ENCODE results near the gene BBS9. TPM values are rescaled to one million over a fixed set of nuclear protein-coding genes. Genes with fewer than 3 reads are reported as not detected.

The BBS9 gene
- total RNA-seq, 2 donors from 2014 or later: 14.2 to 23.6 TPM

DNA sequence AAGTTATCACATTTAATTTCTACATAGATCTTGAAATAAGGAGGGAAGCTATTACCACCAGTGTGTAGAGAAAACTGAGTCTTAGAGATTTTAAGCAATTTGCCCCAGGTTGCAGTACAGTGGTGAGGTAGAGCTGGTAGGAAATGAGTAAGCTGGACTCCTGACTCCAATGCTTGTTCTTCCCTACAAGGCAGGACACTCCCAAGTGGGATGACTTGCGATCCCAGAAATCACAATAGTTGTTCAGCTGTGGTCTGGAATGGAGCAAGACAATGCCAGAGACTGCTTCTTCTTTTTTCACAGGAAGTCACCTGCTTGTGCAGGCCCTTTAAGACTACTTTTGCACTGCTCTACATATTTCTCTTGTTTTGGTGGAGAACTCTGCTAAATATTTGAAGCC, 448.8 kb downstream of the BBS9 start:
- H3K4me1 ChIP-seq: no peaks in the 10 kb centered on the region
- DNase-seq (no peak), ATAC-seq (no peak)
- no peaks in the 10 kb centered on the region for H3K36me3 ChIP-seq (replicated peaks in 1 of 2; ENCODE audit: insufficient read depth in 1 of 2, low read depth in 2 of 2)
- peaks cover 0 to 6% (median 0%) of the 10 kb centered on the region in 3 donors for H3K9me3 ChIP-seq
- TF ChIP-seq, protein P1, sequence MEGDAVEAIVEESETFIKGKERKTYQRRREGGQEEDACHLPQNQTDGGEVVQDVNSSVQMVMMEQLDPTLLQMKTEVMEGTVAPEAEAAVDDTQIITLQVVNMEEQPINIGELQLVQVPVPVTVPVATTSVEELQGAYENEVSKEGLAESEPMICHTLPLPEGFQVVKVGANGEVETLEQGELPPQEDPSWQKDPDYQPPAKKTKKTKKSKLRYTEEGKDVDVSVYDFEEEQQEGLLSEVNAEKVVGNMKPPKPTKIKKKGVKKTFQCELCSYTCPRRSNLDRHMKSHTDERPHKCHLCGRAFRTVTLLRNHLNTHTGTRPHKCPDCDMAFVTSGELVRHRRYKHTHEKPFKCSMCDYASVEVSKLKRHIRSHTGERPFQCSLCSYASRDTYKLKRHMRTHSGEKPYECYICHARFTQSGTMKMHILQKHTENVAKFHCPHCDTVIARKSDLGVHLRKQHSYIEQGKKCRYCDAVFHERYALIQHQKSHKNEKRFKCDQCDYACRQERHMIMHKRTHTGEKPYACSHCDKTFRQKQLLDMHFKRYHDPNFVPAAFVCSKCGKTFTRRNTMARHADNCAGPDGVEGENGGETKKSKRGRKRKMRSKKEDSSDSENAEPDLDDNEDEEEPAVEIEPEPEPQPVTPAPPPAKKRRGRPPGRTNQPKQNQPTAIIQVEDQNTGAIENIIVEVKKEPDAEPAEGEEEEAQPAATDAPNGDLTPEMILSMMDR (IDR thresholded peaks at IDR 0.05): no peak
- no peak for TF ChIP-seq POLR2A (IDR thresholded peaks at IDR 0.05)
- H3K27me3 ChIP-seq: no peaks in the 10 kb centered on the region
- intact Hi-C loops (cut with DNase I): no loop called here
- H3K4me3 ChIP-seq: no peak overlapping the region
- H3K27ac ChIP-seq: no peak overlapping the region
- WGBS, 2 donors: 94 to 96% methylated on average over 1 of the region's 1 CpG

DNA sequence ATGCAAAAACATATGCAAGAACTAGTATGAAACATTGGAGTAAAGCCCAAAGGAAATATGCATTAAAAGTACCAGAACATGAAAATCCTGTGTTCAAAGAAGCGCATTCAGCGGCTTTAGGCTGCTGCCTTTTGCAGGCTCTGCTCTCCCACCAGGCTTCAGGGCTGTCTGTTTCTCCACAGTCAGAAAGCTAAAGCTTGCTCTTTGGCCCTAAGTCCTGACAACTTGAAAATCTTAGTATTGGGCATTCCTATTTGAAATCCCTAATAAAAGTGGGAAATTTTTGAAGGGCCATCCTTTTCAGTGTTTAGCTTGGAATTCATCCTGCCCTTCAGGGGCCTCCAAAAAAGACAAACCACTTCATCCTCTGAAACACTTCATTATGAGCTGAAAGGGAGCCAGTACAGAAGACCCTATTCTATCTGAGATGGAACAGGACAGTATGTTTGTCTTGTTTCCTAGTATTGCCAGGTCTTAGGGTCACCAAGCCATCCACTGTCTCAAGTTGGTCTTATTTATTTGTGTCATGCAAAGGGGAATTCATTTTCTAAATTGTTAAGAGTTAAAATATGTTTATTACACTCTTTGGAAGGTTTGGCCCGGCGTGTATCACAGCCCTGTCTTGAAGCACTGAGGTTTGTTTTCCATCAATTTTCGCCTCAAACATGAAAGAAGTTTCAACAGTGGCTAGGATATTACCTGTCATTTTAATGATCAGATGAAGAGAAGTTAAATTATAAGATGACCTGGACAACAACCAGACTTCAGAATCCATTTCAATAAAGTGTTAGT, 449.7 kb downstream of the BBS9 start:
- Histone ChIP-seq H3K27ac (no peak overlapping the region), H3K4me3 (no peak overlapping the region), H3K4me1 (no peaks in the 10 kb centered on the region), H3K9me3 (peaks cover 0 to 6% (median 0%) of the 10 kb centered on the region in 3 donors), H3K27me3 (no peaks in the 10 kb centered on the region), H3K36me3 (replicated peaks in 1 of 2; ENCODE audit: insufficient read depth in 1 of 2, low read depth in 2 of 2) (no peaks in the 10 kb centered on the region)
- TF ChIP-seq, protein P1 (IDR thresholded peaks at IDR 0.05): no peak
- no peak for TF ChIP-seq POLR2A (IDR thresholded peaks at IDR 0.05)
- no peak for DNase-seq
- no peak for ATAC-seq
- WGBS, 2 donors: 93 to 96% methylated on average over 5 of the region's 5 CpGs
- intact Hi-C loops (cut with DNase I): no loop called here

DNA sequence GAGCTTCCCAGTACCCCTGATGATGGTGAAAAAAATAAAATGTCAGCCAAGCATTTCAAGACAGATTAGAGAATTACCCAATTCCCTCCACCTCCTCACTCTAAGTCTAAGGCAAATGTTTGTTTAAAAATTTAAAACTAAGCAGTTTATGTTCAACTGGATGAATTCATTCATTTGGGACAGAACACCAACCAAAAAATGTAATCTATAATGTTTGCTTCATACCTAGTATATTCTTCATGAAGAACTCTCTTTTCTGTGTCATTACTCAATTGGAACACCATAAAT, 450.3 kb downstream of the BBS9 start:
- TF ChIP-seq, protein P1 (IDR thresholded peaks at IDR 0.05): no peak
- no peak for TF ChIP-seq POLR2A (IDR thresholded peaks at IDR 0.05)
- H3K4me3 ChIP-seq: no peak overlapping the region
- no peaks in the 10 kb centered on the region for H3K4me1 ChIP-seq
- no peak overlapping the region for H3K27ac ChIP-seq
- DNase-seq (no peak), ATAC-seq (no peak)
- no peaks in the 10 kb centered on the region for H3K27me3 ChIP-seq
- H3K9me3 ChIP-seq: peaks cover 0 to 6% (median 0%) of the 10 kb centered on the region in 3 donors
- intact Hi-C loops (cut with DNase I): no loop called here
- H3K36me3 ChIP-seq (replicated peaks in 1 of 2; ENCODE audit: insufficient read depth in 1 of 2, low read depth in 2 of 2): no peaks in the 10 kb centered on the region

DNA sequence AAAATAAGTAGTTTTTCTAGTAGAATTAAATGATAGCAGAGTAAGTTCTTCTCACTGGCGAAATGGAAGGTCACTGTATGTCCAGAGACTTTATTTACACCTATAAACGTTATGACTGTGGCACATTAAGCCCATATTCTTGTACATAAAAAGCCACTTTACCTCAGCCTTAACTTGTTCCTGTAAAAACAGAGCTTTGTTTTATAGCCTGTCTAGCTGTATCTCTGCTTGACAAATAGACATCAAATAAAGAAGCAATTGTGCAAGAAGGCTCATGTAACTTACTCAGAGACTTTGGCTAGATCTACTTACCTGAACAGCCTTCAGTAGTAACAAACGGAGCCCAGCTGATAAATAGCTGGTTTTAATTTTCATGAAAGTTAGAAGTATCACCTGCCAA, 451.9 kb downstream of the BBS9 start:
- Histone ChIP-seq H3K36me3 (replicated peaks in 1 of 2; ENCODE audit: insufficient read depth in 1 of 2, low read depth in 2 of 2) (no peaks in the 10 kb centered on the region), H3K4me3 (no peak overlapping the region), H3K27ac (no peak overlapping the region), H3K9me3 (peaks cover 0 to 6% (median 0%) of the 10 kb centered on the region in 3 donors), H3K27me3 (no peaks in the 10 kb centered on the region), H3K4me1 (no peaks in the 10 kb centered on the region)
- ATAC-seq (no peak), DNase-seq (no peak)
- TF ChIP-seq, protein P1 (IDR thresholded peaks at IDR 0.05): no peak
- no peak for TF ChIP-seq POLR2A (IDR thresholded peaks at IDR 0.05)
- WGBS, 2 donors: 24 to 33% methylated on average over 3 of the region's 3 CpGs
- intact Hi-C loops (cut with DNase I): no loop called here

DNA sequence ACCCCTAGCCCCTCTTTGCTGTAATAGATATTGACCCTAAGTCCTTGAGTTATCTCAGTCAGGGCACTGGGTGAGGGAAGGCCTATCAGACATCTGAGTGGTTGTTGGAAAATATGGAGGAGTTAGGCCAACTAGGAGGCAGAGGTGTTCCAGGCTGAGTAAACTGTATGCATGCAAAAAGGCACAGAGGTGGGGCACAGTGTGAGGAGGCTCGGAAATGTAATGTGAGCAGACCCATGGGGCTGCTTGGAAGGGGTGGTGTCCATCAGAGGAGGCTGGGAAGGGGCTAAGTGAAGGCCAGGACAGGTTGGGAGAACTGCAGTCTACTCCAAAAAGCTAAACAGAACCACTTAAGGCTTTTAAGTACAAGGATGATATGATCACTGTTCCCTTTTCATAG, 452.7 kb downstream of the BBS9 start:
- TF ChIP-seq, protein P1 (IDR thresholded peaks at IDR 0.05): no peak
- TF ChIP-seq POLR2A (IDR thresholded peaks at IDR 0.05): no peak
- ATAC-seq: no peak
- intact Hi-C loops (cut with DNase I): no loop called here
- Histone ChIP-seq H3K4me1 (no peaks in the 10 kb centered on the region), H3K27me3 (no peaks in the 10 kb centered on the region), H3K27ac (no peak overlapping the region), H3K4me3 (no peak overlapping the region), H3K36me3 (replicated peaks in 1 of 2; ENCODE audit: insufficient read depth in 1 of 2, low read depth in 2 of 2) (no peaks in the 10 kb centered on the region), H3K9me3 (peaks cover 0 to 5% (median 0%) of the 10 kb centered on the region in 3 donors)
- 76 to 88% methylated on average over 1 of the region's 1 CpG for WGBS, 2 donors
- DNase-seq: no peak
